Duodenal mucosa (tissue), 2 donors: ENCODE data around the gene MMP14.

ENCODE experiments used
- H3K27ac ChIP-seq: one replicate; pipeline ENCODE4 v1.7.0; 2013; ENCODE audit warnings: low read depth, low read length
- H3K27me3 ChIP-seq, 2 donors: one replicate each; pipeline ENCODE4 v1.7.0; 2013; ENCODE audit warnings: low read length in 2 of 2, control low read depth in 1 of 2; ENCODE audit not compliant: insufficient read depth in 2 of 2, control insufficient read depth in 1 of 2
- H3K36me3 ChIP-seq, 2 donors: one replicate each; pipeline ENCODE4 v1.7.0; 2013; ENCODE audit warnings: low read length in 2 of 2, control low read depth in 1 of 2; ENCODE audit not compliant: insufficient read depth in 2 of 2, control insufficient read depth in 1 of 2
- H3K4me1 ChIP-seq, 2 donors: one replicate each; pipeline ENCODE4 v1.7.0; 2013; ENCODE audit warnings: low read length in 2 of 2, control low read depth in 1 of 2; ENCODE audit not compliant: insufficient read depth in 2 of 2, control insufficient read depth in 1 of 2
- H3K4me3 ChIP-seq, 2 donors: one replicate each; pipeline ENCODE4 v1.7.0; 2013; ENCODE audit warnings: low read length in 2 of 2, low read depth in 1 of 2
- H3K9ac ChIP-seq, 2 donors: one replicate each; pipeline ENCODE4 v1.7.0; 2013; ENCODE audit warnings: low read length in 2 of 2, low read depth in 1 of 2
- H3K9me3 ChIP-seq, 2 donors: one replicate each; pipeline ENCODE4 v1.7.0; 2013; ENCODE audit warnings: low read length in 2 of 2, control low read depth in 1 of 2; ENCODE audit not compliant: control insufficient read depth in 1 of 2

Gene MMP14

DNA sequence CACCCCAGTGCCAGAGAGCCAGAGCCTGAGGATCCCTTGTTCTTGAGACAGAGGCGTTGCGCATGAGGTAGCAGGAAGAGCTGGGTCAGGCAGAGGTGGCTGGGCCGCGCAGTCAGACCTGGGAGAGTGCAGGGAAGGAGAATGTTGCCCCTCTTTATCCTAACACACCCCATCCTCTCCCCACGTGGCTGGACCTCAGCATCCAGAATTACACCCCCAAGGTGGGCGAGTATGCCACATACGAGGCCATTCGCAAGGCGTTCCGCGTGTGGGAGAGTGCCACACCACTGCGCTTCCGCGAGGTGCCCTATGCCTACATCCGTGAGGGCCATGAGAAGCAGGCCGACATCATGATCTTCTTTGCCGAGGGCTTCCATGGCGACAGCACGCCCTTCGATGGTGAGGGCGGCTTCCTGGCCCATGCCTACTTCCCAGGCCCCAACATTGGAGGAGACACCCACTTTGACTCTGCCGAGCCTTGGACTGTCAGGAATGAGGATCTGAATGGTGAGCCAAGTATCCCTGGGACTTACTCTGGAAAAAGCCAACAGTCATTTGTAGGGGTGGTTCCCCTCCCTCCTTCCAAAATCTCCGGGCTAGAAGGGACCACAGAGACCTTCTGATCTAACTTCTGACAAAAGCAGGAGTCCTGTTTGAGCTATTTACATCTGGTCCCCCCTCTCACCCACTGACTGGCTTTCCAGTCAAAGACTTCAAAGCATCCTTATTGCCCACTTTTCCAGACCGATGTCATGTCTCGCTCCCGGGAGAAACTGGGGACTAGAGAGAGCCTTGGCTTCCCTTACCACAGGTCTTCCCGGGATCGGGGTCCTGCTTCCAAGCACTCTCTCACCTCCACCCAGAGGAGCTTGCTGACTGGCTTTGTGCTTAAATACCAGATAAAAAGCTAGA is 6.1 kb downstream of the MMP14 start:
- Histone ChIP-seq H3K27ac (no peak overlapping the region), H3K4me3 (no peak overlapping the region), H3K36me3 (peaks cover 29 to 61% of the 10 kb centered on the region in 2 donors), H3K9ac (no peak overlapping the region), H3K27me3 (no peaks in the 10 kb centered on the region), H3K4me1 (peaks cover 16 to 32% of the 10 kb centered on the region in 2 donors), H3K9me3 (no peaks in the 10 kb centered on the region)

DNA sequence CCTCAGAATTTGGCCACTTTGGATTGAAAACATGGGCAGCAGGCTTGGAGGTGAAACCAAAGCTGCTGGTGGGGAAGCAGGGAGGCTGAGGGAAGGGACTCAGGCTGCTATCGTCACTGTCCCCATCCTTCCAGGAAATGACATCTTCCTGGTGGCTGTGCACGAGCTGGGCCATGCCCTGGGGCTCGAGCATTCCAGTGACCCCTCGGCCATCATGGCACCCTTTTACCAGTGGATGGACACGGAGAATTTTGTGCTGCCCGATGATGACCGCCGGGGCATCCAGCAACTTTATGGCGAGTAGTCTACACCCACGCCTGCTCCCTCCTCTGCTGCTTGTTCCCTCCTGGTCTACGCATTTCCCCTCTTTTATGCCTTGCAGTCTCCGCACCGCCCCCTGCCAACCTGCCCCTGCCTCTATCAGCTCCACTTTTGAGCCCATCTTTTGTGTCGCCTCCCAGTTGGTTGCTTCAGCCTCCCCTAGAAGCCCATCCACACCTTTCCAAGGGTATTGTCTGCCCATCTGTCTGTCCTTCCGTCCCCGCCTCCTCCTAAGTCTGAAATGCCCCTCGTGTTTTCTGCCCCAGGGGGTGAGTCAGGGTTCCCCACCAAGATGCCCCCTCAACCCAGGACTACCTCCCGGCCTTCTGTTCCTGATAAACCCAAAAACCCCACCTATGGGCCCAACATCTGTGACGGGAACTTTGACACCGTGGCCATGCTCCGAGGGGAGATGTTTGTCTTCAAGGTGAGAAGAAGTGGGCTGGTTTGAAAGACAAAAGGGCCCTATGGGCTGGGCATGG is 6.9 kb downstream of the MMP14 start:
- no peaks in the 10 kb centered on the region for H3K27me3 ChIP-seq
- no peak overlapping the region for H3K4me3 ChIP-seq
- H3K9me3 ChIP-seq: no peaks in the 10 kb centered on the region
- no peak overlapping the region for H3K27ac ChIP-seq
- H3K36me3 ChIP-seq: peaks cover 29 to 61% of the 10 kb centered on the region in 2 donors
- H3K4me1 ChIP-seq: peaks cover 19 to 36% of the 10 kb centered on the region in 2 donors
- H3K9ac ChIP-seq: no peak overlapping the region

- Histone ChIP-seq H3K36me3 (peaks cover 29 to 61% of the 10 kb centered on the region in 2 donors), H3K4me3 (no peak overlapping the region), H3K9ac (no peak overlapping the region), H3K27ac (no peak overlapping the region), H3K4me1 (peaks cover 14 to 29% of the 10 kb centered on the region in 2 donors), H3K27me3 (no peaks in the 10 kb centered on the region), H3K9me3 (no peaks in the 10 kb centered on the region)
Measured at GRCh38 chr14:22844221-22845102, 8.1 kb downstream of the MMP14 start.

GRCh38 chr14:22845103-22845394 is 8.7 kb downstream of the MMP14 start:
- Histone ChIP-seq H3K9ac (no peak overlapping the region), H3K36me3 (peaks cover 29 to 61% of the 10 kb centered on the region in 2 donors)

GRCh38 chr14:22845821-22846625 is 9.6 kb downstream of the MMP14 start:
- peaks cover 16 to 32% of the 10 kb centered on the region in 2 donors for H3K4me1 ChIP-seq
- no peaks in the 10 kb centered on the region for H3K27me3 ChIP-seq
- H3K4me3 ChIP-seq: no peak overlapping the region
- H3K9me3 ChIP-seq: no peaks in the 10 kb centered on the region
- H3K9ac ChIP-seq: peak overlapping the region in 1 of 2 donors; percentile 2
- peaks cover 29 to 57% of the 10 kb centered on the region in 2 donors for H3K36me3 ChIP-seq
- H3K27ac ChIP-seq: no peak overlapping the region

More at GRCh38 chr14:22845103-22845394, 8.7 kb downstream of the MMP14 start:
- Histone ChIP-seq H3K4me3 (no peak overlapping the region), H3K27me3 (no peaks in the 10 kb centered on the region), H3K9me3 (no peaks in the 10 kb centered on the region), H3K4me1 (peaks cover 11 to 27% of the 10 kb centered on the region in 2 donors), H3K27ac (no peak overlapping the region)

DNA sequence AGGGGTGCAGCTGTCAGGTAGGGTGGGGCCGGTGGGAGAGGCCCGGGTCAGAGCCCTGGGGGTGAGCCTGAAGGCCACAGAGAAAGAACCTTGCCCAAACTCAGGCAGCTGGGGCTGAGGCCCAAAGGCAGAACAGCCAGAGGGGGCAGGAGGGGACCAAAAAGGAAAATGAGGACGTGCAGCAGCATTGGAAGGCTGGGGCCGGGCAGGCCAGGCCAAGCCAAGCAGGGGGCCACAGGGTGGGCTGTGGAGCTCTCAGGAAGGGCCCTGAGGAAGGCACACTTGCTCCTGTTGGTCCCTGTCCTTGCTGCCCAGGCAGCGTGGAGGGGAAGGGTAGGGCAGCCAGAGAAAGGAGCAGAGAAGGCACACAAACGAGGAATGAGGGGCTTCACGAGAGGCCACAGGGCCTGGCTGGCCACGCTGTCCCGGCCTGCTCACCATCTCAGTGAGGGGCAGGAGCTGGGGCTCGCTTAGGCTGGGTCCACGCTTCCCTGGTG is 10.5 kb downstream of the MMP14 start:
- Histone ChIP-seq H3K27ac (peak overlapping the region; percentile 26), H3K4me3 (no peak overlapping the region), H3K27me3 (no peaks in the 10 kb centered on the region), H3K4me1 (peaks cover 24 to 41% of the 10 kb centered on the region in 2 donors), H3K9me3 (no peaks in the 10 kb centered on the region), H3K9ac (no peak overlapping the region), H3K36me3 (peaks cover 26 to 48% of the 10 kb centered on the region in 2 donors)

DNA sequence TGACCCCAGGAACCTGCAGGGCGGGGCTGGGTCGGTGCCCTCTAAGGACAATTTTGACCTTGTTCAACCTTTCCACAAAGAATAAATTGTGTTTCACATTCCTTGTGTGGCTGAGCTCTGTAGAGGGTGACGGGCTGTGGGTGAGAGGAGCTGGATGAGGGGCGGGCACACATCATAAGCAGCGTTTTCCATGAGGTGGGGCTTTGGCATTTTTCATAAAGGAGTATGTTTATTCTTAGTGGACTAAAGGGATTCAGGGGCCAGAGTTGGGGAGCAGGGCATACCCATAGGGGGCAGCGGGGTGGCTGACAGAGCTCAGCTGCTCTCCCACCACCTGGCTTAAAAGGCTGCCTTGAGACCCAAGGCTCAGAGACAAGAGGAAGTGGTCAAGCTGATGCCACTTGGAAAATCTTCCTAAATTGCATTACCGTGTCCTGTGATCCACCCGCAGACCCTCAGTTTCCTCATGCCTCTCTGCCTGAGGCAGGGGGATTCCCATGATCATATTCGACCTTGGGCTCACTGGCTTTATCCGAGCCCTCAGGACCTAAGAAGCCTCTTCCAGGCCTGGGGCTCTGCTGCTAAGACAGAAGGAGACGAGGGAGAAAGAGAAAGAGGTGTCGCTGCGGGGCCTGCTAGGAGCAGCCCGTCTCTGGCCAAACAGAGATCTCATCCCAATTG is 11.4 kb downstream of the MMP14 start:
- Histone ChIP-seq H3K4me1 (peaks cover 31 to 46% of the 10 kb centered on the region in 2 donors), H3K27ac (peak overlapping the region; percentile 81), H3K4me3 (no peak overlapping the region), H3K9me3 (no peaks in the 10 kb centered on the region), H3K9ac (peak overlapping the region in 1 of 2 donors; percentile 24), H3K36me3 (peaks cover 18 to 39% of the 10 kb centered on the region in 2 donors), H3K27me3 (no peaks in the 10 kb centered on the region)

DNA sequence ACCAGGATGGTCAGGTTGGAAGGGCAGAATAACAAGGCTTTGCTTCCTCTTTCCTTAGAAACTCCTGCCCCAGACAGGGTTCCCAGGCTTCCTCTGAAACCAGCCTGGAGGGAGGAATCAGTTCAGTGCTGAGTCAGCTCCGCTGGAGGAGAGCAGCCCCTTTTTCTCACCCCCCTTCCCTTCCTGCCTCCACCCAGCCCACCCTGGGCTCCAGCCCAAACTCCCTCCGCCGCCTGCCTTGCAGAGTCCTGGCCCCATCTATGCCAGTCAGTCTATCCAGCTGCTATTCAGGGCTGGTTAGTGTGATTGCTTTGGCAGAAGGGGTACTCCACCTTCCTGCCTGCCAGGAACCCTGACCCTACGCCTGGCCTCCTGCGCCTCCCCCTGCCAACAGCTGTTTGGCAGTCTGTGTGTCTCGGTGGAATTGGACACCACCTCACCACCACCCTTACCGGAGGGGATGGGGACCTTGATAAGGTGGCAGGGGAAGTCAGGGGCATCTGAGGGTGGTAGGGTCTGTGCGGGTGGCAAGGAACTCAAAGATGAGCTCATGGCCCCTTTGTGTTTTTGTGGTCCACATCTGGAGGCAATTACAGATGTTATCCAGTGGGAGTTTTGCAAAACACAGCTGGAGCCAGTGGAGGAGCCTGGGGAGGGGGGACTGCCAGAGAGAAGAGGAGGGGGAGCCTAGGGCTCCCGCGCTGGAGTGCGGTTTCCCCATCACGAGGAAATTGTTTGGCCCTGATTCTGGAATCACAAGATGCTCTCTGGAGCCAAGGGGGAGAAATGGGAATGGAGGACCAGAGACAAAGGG is 12.2 kb downstream of the MMP14 start:
- Histone ChIP-seq H3K27me3 (no peaks in the 10 kb centered on the region), H3K36me3 (peaks cover 15 to 31% of the 10 kb centered on the region in 2 donors), H3K4me3 (no peak overlapping the region), H3K9me3 (no peaks in the 10 kb centered on the region), H3K27ac (peak overlapping the region; percentile 81), H3K4me1 (peaks cover 36 to 53% of the 10 kb centered on the region in 2 donors), H3K9ac (peak overlapping the region in 1 of 2 donors; percentile 24)
